MCF 10A (cell line): ENCODE results near the gene INHBA. TPM values are rescaled to one million over a fixed set of nuclear protein-coding genes. Genes with fewer than 3 reads are reported as not detected.

Experiments
- BruUV-seq: library from RNA; stranded (reverse); fragments of 400-500 nt; replicated peaks from 2 replicates; lab custom pipeline; 2021; lab: Mats Ljungman, UMichigan
- CTCF ChIA-PET: fragments of 300-600 bp; sonication (Branson Sonifier 250); formaldehyde crosslinking; extraction: SDS; loops from one replicate; lab custom pipeline; 2021; ENCODE audit warnings: antibody characterized with exemption, inconsistent platforms; lab: Yijun Ruan, JAX
- POLR2A ChIA-PET: fragments of 300-600, 350-650 bp; sonication (Branson Sonifier 250); formaldehyde crosslinking; extraction: SDS; loops from one replicate; lab custom pipeline; 2020; ENCODE audit warnings: antibody characterized with exemption, inconsistent platforms; lab: Yijun Ruan, JAX
- DNase-seq: peaks from one replicate; pipeline ENCODE4 v3.0.0-alpha.2; 2018; ENCODE audit not compliant: unreplicated experiment
- H3K27ac Mint-ChIP-seq: one replicate; pipeline ENCODE4 v1.8.0; 2022; ENCODE audit warnings: mild to moderate bottlenecking, low read depth, mixed read lengths; ENCODE audit not compliant: unreplicated experiment
- H3K27me3 Mint-ChIP-seq: one replicate; pipeline ENCODE4 v1.8.0; 2022; ENCODE audit warnings: mixed read lengths; ENCODE audit not compliant: insufficient read depth, unreplicated experiment
- H3K36me3 Mint-ChIP-seq: one replicate; pipeline ENCODE4 v1.8.0; 2022; ENCODE audit warnings: mild to moderate bottlenecking, moderate library complexity, mixed read lengths; ENCODE audit not compliant: insufficient read depth, unreplicated experiment
- H3K4me1 Mint-ChIP-seq: one replicate; pipeline ENCODE4 v1.8.0; 2022; ENCODE audit warnings: mixed read lengths; ENCODE audit not compliant: insufficient read depth, unreplicated experiment
- H3K4me3 Mint-ChIP-seq: one replicate; pipeline ENCODE4 v1.8.0; 2022; ENCODE audit warnings: mild to moderate bottlenecking, moderate library complexity, mixed read lengths; ENCODE audit not compliant: unreplicated experiment
- H3K9me3 Mint-ChIP-seq: one replicate; pipeline ENCODE4 v1.8.0; 2022; ENCODE audit warnings: mixed read lengths; ENCODE audit not compliant: unreplicated experiment
- intact Hi-C: fragments of 100-400 bp; cut with micrococcal nuclease; formaldehyde crosslinking; loops from 2 replicates; pipeline ENCODE4 v1.14.1; 2022
- total RNA-seq: library from RNA; stranded (reverse); gene quantifications from 2 replicates; pipeline ENCODE4 v1.2.3, GENCODE V29; 2022
- TF ChIP-seq, protein P1 (sequence below): fragments of 200-600 bp; IDR thresholded peaks from one replicate; pipeline ENCODE4 v1.8.0; 2022; ENCODE audit warnings: antibody characterized with exemption, mild to moderate bottlenecking; ENCODE audit not compliant: unreplicated experiment

The INHBA gene
- total RNA-seq, 1 experiment from 2014 or later: 14.3 TPM

DNA sequence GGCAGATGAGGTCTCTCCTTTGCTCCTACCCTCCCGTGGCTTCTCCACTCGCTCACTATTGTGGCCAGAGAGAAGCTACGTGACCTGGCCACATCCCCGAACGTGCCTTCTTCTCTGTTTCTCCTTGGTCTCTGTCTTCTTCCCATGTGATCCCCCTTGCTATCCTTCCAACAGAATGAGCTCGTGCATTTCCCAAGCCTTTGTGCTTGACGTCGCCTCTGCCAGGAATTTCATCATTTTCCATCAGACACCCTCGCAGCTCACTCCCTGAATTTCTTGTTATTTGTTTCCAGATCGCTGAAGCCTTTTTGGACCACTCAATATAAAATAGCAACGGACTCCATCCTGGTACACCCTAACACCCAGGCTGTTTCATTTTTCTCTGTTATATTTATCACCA, 13.8 kb upstream of the INHBA start:
- no peak overlapping the region for H3K27ac Mint-ChIP-seq
- CTCF ChIA-PET: interaction anchor here (0.6 to 2.1 kb wide), 5 partner anchors 12 to 1345 kb away, joined by 3 to 8 read pairs (median 4); partner anchors contain the start of gene INHBA
- POLR2A ChIA-PET: no interaction called here
- no TSS peak for BruUV-seq
- no peak for DNase-seq
- no peaks in the 10 kb centered on the region for H3K4me1 Mint-ChIP-seq
- TF ChIP-seq, protein P1, sequence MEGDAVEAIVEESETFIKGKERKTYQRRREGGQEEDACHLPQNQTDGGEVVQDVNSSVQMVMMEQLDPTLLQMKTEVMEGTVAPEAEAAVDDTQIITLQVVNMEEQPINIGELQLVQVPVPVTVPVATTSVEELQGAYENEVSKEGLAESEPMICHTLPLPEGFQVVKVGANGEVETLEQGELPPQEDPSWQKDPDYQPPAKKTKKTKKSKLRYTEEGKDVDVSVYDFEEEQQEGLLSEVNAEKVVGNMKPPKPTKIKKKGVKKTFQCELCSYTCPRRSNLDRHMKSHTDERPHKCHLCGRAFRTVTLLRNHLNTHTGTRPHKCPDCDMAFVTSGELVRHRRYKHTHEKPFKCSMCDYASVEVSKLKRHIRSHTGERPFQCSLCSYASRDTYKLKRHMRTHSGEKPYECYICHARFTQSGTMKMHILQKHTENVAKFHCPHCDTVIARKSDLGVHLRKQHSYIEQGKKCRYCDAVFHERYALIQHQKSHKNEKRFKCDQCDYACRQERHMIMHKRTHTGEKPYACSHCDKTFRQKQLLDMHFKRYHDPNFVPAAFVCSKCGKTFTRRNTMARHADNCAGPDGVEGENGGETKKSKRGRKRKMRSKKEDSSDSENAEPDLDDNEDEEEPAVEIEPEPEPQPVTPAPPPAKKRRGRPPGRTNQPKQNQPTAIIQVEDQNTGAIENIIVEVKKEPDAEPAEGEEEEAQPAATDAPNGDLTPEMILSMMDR: no peak
- no peaks in the 10 kb centered on the region for H3K36me3 Mint-ChIP-seq
- intact Hi-C loops: no loop called here
- no peaks in the 10 kb centered on the region for H3K27me3 Mint-ChIP-seq
- no peak overlapping the region for H3K4me3 Mint-ChIP-seq
- H3K9me3 Mint-ChIP-seq: no peaks in the 10 kb centered on the region

DNA sequence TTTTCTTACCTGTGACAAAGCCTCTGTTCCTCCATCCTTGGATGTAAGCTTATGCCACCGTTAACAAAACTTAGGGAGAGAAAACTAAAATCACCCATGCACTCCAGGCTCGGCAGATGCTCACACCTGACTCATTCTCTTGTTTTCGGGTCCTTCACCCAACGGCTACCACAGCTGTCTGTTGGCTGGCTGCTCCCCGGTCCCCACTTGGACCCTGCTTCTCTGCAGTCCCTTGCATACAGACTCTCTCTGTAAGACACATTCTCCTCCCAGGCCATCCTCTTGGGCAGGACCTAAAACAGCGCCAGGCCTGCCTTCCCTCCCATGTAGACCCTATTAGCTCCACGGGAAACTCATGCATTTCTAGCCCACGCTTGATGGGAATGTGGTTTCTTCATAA, 12.1 kb upstream of the INHBA start:
- H3K27me3 Mint-ChIP-seq: no peaks in the 10 kb centered on the region
- no TSS peak for BruUV-seq
- ChIA-PET POLR2A (no interaction called here), CTCF (interaction anchor here (0.6 to 4.0 kb wide), 5 partner anchors 10 to 1482 kb away, joined by 4 to 18 read pairs (median 6); no protein-coding TSS in a partner anchor)
- H3K4me1 Mint-ChIP-seq: no peaks in the 10 kb centered on the region
- intact Hi-C loops: no loop called here
- no peaks in the 10 kb centered on the region for H3K36me3 Mint-ChIP-seq
- H3K4me3 Mint-ChIP-seq: no peak overlapping the region
- no peaks in the 10 kb centered on the region for H3K9me3 Mint-ChIP-seq
- H3K27ac Mint-ChIP-seq: no peak overlapping the region
- DNase-seq: no peak
- TF ChIP-seq, protein P1: no peak

DNA sequence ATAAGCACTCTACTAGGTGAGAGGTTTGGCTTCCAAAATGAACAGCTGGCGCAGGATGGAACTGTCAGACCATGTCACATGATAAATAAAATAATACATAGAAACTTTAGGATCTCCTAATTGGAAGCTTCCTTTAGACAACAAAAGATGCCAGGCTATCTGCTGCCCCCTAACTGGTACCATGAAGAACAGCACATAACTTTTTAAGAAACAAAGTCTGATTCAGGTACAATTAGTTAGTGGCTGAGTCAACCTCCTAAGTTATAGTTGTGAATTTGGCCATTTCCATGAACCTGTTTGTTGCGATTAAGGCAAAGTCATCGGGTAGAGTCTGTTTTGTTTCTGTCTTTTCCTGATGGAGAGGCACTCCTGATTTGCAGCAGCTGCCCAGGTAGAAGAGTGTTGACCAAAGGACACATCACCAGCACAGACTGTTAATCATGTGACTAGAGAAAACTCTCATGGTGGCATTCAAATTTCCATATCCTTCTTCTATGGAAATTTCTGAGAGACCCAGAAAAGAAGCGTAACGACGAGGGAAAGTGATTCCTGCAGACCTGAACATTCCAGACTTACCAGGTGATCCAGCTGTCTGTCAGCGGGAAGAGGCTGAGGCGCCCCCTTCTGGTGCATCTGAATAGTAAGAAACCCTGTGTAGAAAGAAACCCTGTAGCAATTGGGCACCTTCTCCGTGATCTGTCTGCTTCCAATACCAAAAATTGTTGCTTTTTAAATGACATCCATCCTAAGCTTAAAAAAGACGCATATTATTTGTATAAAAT, 8.6 kb upstream of the INHBA start:
- CTCF ChIA-PET: interaction anchor here (0.5 to 3.3 kb wide), 12 partner anchors 8 to 1480 kb away, joined by 3 to 29 read pairs (median 5); no protein-coding TSS in a partner anchor
- DNase-seq: peak; percentile 57
- TF ChIP-seq, protein P1: peak; percentile 27

GRCh38 chr7:41710838-41711237, 7.9 kb upstream of the INHBA start:
- Mint-ChIP-seq H3K9me3 (no peaks in the 10 kb centered on the region), H3K36me3 (no peaks in the 10 kb centered on the region), H3K27me3 (no peaks in the 10 kb centered on the region), H3K4me3 (no peak overlapping the region), H3K27ac (no peak overlapping the region), H3K4me1 (no peaks in the 10 kb centered on the region)
- TF ChIP-seq, protein P1: no peak
- intact Hi-C loops: loop anchor here (1.0 kb wide), 1 partner anchor 1382 kb away; no protein-coding TSS in a partner anchor
- BruUV-seq: no TSS peak
- CTCF ChIA-PET: interaction anchor here (0.7 to 3.3 kb wide), 10 partner anchors 15 to 1479 kb away, joined by 3 to 29 read pairs (median 5); no protein-coding TSS in a partner anchor
- POLR2A ChIA-PET: interaction anchor here (0.6 kb wide), 1 partner anchor 1370 kb away, joined by 3 read pairs; no protein-coding TSS in a partner anchor
- DNase-seq: no peak

More for the DNA sequence above, 8.6 kb upstream of the INHBA start:
- intact Hi-C loops: loop anchor here (1.0 kb wide), 1 partner anchor 1382 kb away; no protein-coding TSS in a partner anchor
- BruUV-seq: no TSS peak
- Mint-ChIP-seq H3K4me1 (no peaks in the 10 kb centered on the region), H3K4me3 (no peak overlapping the region), H3K27me3 (no peaks in the 10 kb centered on the region), H3K9me3 (no peaks in the 10 kb centered on the region), H3K36me3 (no peaks in the 10 kb centered on the region), H3K27ac (no peak overlapping the region)
- POLR2A ChIA-PET: no interaction called here
